ENCODE data around the gene AGPS. TPM values are rescaled to one million over a fixed set of nuclear protein-coding genes. Genes with fewer than 3 reads are reported as not detected.

AGPS gene
- total and polyA plus RNA-seq, 9 of the 15 experiments (the other 6 are each of a cell fraction or from before 2014, with no cell fraction given) = 15.5 to 211 (median 63.1) TPM

GRCh38 chr2:177433402-177433801 lies 40.8 kb downstream of the AGPS start (continued):
- no peak for TF ChIP-seq GATAD2A (IDR thresholded peaks at IDR 0.05)
- TF ChIP-seq ZNF217 (CRISPR knock-in tag; IDR thresholded peaks at IDR 0.05) = no peak
- TF ChIP-seq GABPB2 (CRISPR knock-in tag; conservative IDR thresholded peaks at IDR 0.05) = no peak
- TF ChIP-seq TRIM24 (IDR thresholded peaks at IDR 0.05) = peak; percentile 43 to 79; a peak in 3 of 4 replicates
- TF ChIP-seq ILF3 (IDR thresholded peaks at IDR 0.05; ENCODE audit: borderline replicate concordance) = no peak
- no peak for TF ChIP-seq ZNF318 (IDR thresholded peaks at IDR 0.05; ENCODE audit: borderline replicate concordance in 1 of 2, low read depth in 1 of 2)
- TF ChIP-seq RBM34 (IDR thresholded peaks at IDR 0.05; ENCODE audit: borderline replicate concordance, insufficient read depth, low read length) = no peak
- TF ChIP-seq ZNF518B (CRISPR knock-in tag; IDR thresholded peaks at IDR 0.05) = no peak
- TF ChIP-seq ETV6 (IDR thresholded peaks at IDR 0.05; ENCODE audit: borderline replicate concordance in 1 of 2, low read depth in 2 of 2, low read length in 1 of 2) = no peak
- TF ChIP-seq ETV6 (CRISPR knock-in tag; IDR thresholded peaks at IDR 0.05; ENCODE audit: borderline replicate concordance) = no peak
- TF ChIP-seq PHB (CRISPR knock-in tag; IDR thresholded peaks at IDR 0.05) = no peak
- TF ChIP-seq ZNF41 (CRISPR knock-in tag; conservative IDR thresholded peaks at IDR 0.05) = no peak
- no peak for TF ChIP-seq BMI1 (IDR thresholded peaks at IDR 0.05; ENCODE audit: low read length)
- TF ChIP-seq GMEB1 (CRISPR knock-in tag; IDR thresholded peaks at IDR 0.05) = no peak
